NK-92 (cell line): ENCODE data around the gene GMEB2.
A peak's percentile ranks its signal among the peaks of the same experiment; 100 is the strongest.
"Not testable (repeated sequence)": the region's sequence is repeated elsewhere in the genome, so short reads cannot be mapped to it uniquely, and the experiment has no call there.

ENCODE experiments used
- DNase-seq: peaks from one replicate; lab custom pipeline; 2025; ENCODE audit not compliant: unreplicated experiment; lab: John Stamatoyannopoulos, UW

GMEB2 gene

DNA sequence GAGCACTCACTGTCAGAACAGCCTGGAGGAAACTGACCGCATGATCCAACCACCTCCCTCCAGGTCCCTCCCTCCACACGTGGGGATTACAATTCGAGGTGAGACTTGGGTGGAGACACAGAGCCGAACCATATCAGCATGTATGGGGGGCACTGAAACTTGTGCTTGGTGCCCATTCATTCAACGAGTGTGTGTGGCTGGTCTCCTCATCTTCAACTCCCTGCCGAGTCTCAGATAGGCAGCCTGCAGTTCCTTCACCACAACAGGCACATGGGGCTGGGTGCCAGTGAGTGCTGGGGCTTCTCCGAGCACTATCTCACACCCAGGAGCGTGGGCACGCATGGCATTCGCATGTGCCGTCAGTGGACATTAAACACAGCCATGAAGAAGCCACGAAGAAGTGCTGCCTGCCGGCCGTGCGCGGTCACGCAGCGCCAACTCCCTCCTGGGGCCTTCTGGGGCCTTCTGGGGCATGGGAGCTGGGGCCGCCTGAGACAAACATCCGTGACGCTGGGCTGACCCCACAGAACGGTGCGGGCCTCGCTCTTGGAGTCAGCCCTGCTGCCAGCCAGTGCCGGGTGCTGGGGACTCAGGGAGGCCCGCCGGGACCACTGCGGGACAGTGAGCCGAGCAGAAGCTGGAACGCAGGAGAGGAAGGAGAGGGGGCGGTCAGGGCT, 30.5 kb upstream of the GMEB2 start:
- DNase-seq, result no peak

DNA sequence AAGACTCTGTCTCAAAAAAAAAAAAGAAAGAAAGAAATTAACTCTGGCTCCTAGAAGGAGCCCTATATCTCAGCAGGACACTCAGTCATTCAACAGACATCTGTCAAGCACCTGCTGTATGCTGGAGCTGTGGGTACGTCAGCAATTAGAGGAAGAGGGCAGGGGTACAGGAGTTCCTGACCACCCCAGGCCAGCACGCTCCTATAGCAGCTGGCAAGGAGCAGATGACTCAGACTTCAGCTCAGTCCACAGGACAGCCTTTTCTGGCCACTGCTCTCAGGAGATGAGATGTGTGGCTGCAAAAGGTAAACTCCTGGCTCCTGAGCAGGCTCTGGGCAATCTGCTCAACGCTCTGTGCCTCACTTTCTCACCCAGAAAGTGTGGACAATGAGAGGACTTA, 29.6 kb upstream of the GMEB2 start:
- no peak for DNase-seq

DNA sequence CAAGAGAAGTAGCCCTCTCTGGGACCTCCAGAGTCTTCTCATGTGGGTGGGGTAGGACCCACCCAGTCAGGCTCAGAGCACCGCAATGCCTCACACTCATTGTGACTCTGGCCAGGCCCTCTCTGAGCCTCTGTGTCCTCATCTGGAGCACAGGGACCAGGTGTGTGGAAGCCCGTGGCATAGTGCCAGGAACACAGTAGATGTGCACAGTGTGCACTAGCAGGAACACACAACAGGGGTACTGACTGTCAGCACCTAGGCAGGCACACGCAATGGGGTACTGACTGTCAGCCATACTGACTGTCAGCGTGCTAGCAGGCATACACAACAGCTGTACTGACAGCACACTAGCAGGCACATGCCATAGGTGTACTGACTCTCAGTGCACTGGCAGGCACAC, 28.3 kb upstream of the GMEB2 start:
- no peak for DNase-seq

DNA sequence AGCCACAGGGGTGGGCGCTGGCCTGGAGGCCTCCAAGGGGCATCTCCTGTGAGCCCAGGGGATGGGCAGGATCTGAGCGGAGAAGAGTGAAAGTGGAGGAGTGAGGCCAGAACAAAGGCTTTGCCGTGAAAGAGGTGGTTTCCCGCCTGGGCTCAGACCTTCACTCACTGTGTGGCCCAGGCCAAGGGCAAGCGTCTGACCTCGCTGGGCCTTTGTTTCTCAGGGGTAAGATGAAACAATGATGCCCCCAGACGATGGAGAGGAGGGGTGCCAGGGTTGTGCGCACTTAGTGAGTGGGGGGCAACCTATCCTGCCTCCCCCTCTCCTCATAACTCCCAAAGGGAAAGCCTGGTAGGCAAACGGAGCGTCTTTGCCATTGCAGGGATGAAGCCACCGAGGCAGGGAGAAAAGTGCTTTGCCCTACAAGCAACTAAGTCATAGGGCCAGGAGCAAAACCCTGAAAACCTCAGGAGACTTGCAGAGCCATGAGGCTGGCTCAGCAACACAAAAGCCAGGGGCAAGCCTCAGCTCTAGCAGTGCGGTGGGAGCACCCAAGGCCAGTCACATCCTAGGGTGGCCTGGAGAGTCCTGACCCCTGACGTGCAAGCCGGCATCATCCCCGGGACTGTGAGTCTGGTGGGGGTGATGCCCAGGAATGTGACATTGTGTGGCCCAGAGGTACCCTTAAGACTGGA, 27.2 kb upstream of the GMEB2 start:
- DNase-seq, result no peak

DNA sequence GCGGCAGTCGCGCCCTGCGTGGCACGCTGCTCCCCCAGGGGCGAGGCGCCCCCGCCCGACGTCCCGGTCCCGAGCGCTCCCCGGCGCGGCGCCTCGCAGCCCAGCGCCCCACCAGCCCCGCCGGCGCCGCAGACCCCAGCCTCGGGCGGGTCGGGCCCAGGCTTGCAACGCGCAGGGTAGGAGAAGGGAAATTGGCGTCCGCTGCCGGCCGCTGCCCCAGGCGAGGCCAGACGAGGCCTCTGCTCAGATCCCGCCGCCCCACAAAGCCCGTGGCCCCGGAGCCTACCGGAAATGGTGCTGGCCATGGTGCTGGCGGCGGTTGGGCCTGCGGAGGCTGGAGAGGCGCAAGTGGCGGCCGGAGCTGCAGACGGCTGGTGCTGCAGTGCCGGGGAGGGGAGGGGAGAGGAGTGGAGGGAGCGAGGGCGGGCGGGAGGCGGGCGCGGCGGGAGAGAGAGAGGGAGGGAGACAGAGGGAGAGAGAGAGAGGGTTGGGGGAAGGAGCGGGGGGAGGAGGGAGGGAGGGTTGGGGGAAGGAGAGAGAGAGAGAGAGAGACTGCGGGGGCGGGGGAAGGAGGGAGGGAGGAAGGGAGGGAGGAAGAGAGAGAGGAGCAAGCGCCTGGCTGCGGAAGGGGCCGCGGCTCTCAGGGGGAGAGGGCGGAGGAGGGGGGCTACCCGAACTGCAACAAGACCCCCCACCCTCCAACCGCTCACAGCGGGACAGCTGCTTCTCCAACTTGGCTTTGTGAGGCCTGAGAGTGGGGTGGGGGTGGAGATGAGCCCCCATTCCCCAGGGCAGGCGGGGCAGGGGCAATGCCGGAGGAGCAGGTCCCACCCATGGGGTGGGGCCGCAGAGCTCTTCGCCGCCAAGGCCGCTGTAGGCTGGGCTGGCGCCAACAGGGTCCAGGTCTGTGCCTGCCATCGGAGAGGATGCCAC, 26.4 kb upstream of the GMEB2 start, which contains the start of gene STMN3:
TSS of gene STMN3 (minus strand) at position 384 of the 933 bp plus-strand sequence. CDS start at position 305, 79 bp downstream.
- DNase-seq, result no peak

DNA sequence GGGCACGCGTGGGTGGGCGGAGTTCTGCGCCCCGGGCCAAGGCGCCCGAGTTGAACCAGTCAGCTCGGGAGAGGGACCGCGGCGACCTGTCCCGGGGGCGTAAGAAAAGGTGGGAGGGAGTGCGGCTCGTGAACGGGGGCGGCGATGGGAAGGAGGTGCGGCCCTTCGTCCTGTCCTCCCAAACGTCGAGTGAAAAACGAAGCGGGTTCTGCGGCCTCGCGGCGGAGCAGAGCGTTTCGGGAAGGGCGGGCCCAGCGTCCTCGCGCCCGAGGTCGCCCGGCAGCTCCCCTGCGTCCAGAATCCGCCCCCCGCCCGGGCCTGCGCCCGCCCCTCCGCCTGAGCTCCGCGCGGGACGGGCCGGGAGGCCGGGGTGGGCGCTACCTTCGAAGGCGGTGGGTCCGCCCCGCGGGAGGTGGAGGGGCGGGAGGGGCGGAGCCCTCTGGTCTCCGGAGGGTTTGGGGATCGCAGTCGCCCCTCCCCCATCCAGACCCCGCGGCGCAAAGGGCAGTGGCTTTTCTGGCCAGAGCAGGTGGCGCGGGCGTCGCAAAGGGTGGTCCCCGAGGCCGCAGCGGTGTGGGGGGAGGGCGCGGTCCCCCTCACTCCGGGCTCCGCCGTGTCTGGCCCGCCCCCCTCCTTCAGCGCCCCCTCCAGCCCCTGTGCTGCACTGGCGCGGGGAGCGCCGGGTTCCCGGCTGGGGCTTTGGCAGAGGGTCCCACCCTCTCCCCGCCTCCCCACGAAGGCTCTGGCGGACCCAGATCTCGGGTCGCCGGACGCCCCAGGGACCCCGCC, 25.5 kb upstream of the GMEB2 start:
- no peak for DNase-seq

DNA sequence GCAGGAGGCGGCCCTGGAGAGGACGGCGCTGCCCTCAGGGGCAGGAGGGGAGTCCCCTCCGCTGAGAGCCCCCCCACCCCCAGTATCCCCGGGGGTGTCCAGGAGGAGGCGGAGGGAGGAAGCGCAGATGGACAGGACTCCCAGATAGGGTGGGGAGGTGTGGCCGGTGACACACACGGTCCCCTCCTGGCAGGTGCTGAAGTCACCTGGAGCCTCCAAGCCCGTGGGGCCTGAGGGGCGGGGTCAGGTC, 25.0 kb upstream of the GMEB2 start:
- no peak for DNase-seq

DNA sequence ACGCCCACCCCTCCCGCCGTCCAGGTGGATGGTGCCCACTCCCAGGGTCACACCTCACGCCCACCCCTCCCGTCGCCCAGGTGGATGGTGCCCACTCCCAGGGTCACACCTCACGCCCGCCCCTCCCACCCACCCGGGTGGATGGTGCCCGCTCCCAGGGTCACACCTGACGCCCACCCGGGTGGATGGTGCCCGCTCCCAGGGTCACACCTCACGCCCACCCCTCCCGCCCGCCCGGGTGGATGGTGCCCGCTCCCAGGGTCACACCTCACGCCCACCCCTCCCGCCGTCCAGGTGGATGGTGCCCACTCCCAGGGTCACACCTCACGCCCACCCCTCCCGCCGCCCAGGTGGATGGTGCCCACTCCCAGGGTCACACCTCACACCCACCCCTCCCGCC, 23.6 kb upstream of the GMEB2 start:
- not testable (repeated sequence) for DNase-seq

DNA sequence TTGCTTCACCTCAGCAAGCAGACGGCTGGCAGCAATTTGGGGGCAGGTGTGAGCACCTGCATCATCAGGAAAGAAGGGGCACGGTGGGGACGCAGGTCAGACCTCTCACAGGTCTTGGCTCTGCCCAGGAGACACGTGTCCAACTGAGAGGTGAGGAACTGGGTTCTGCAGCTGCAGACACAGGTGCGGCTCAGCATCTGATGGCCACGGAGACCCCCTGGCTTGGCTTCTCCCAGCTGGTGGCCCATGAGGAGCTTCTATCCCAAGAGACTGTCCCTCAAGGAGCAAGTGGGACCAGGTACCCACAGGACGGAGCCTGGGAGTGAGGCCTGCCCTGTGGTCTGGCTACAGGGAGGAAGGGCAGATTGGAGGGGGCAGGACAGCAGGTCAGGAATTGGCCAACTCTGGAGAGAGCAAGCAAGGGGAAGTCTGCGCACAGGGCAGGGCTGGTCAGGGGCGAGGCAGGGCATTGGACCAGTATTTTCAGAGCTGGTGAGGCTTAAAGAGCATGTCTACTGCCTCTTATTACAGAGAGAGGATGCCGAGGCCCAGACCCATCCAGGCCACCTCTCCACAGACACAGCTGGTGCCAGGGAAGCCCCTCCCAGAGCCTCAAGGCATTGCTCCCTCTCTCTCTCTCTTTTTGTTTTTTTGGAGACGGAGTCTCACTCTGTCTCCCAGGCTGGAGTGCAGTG, 22.1 kb upstream of the GMEB2 start:
- no peak for DNase-seq

DNA sequence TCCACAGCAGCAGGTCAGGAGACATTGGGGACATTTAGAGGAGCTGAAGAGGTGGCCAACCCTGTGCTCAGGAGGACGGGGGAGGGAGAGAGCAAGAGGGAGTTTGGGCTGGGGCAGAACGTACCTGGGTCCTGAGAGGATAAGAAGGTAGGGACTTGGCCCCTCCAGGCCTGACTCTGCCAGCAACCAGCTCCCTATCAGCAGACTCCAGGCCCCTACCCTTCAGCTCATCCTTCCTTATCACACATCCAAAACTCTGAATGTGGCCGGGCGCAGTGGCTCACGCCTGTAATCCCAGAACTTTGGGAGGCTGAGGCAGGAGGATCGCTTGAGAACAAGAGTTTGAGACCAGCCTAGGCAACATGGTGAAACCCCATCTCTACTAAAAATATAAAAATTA, 21.3 kb upstream of the GMEB2 start:
- no peak for DNase-seq

DNA sequence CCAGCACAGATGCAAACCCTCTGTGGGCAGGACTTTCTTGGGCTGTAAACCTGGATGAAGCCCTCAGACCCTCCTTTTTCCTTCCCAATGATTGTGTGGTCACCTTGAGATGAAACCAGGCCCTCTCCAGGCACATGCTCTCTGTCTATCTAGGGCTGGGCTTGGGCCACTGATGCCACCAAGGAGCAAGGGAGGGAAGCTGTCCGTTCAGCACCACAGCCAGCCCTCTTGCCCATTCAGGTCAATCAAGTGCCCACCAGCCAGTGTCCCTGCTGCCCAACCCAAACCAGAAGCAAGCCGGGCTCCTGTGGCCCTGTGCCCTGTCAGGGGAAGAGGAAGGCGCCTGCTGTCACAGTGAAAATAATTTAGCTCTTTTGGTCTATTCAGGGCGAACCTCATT, 18.3 kb upstream of the GMEB2 start:
- no peak for DNase-seq

DNA sequence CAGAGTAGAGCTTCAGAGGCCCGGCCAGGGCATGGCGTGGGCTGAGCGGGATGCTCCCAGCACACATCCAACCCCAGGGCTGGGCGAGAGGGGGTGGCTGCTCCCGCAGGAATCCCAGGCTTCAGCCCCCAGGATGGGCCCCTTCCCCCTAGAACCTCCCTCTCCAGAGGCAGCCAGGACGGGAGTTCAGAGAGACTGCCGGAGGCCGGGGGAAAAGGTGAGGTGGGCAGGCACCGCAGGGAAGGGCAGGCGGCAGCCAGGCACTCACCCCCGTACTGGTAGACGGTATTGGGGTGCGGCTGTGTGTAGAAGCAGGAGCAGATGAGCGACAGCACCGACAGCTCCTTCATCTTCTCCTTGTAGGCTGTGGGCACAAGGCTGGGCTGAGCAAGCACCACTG, 17.0 kb upstream of the GMEB2 start:
- DNase-seq, result no peak

DNA sequence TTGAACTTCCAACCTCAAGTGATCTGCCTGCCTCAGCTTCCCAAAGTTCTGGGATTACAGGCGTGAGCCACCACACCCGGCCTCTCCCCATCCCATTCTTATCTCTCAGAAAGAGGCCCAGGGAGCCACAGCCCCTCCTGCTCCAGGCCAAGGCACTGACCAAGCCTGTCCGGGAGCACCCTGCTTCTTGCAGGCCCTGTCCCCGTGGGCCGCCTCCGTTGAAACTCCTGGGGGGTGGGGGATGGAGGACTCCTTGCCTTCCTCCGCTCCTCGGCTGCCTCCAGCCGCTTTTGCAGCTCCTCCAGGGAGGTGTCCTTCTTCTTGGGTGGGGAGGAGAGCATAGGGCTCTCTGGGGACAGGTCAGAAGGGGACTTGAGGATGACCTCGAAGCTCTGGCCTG, 16.6 kb upstream of the GMEB2 start:
- no peak for DNase-seq

DNA sequence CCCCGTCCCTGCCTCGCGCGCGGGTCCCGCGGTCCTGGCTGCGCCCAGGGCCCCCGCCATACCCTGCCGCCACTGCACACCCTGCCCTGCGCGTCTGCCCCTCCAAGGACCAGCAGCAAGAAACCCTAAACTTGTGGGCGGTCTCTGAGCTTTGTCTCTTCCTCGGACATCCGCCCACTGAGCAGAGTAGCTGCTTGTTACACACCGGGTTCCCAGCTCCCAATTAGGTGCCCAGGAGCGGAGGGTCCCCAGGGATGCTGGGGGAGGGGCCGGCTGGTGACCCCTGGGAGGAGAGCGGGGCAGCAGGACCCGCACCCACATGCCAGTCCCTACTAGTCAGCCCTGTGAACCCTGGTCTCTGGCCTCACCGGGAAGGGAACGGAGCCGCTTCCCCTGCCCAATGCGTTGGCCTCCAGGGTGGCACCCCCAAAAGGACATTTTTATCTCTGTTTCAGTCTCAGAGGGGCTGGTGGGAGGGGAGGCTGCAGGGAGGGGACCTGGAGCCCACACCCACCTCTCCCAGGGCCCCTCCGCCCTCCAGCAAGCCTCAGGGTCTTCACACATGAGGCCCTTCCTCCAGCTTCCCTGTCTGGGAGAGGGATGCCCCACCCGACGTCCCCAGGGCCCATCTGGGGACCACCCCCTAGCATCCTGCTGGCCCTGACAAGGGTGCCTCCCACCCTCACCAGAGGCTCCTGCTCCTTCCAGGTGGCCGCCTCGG, 15.8 kb upstream of the GMEB2 start:
- DNase-seq, result no peak

DNA sequence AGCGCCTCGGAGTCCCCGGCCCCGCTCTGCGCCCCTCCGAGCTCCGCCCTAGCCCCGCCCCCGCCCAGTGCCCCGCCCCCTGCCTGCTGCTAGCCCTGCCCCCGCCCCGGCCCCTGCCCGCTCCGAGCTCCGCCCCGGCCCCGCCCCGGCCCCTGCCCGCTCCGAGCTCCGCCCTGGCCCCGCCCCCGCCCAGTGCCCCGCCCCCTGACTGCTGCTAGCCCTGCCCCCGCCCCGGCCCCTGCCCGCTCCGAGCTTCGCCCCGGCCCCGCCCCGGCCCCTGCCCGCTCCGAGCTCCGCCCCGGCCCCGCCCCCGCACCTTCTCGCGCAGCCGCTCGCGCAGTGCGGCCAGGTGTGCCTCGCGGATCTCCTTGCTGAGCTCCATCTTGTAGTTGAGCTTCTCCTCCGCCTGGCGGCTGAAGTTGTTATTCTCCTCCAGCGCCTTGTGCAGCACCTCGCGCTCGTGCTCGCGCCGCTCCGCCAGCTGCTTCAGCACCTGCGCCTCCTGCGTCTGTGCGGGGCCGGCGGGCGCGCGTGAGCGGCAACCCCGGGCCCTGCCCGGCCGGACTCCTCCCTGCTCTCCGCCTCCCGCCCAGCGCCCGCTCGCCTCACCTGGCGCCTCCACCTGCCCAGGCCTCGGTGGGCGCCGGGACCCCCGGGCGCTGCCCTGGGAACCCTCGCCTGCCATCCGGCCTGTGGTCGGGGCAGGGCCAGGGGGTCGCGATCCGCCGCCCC, 15.1 kb upstream of the GMEB2 start:
- peak; percentile 93 for DNase-seq

DNA sequence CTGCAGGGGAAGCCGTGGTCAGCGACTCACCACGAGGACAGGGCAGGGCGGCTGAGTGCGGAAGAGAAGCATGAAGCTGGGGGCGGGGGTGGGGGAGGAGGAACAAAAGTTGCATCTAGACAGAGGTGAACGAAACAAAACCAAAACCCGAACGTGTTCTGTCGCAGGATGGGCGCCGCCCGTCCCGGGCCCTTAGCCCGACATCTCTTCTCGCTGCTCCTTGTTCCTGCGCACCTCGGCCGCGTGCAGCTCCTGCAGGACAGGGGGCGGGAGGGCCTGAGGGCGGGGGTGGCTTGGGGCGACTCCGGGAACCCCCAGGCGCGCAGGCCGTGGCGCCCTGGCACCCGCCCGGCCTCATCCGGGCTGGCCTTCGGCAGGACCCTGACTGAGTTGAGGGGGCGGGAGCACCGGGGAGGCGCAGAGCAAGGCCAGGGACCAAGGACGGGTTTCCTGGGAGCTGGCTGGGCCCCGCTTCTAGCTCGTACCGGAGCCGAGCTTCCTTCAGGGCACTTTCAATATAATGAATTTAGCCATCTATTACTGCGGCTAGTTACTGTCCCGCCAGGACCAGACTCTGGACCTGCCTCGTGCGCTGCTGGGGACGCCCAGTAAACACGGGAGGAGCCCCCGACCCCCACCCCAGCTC, 14.4 kb upstream of the GMEB2 start:
- no peak for DNase-seq

DNA sequence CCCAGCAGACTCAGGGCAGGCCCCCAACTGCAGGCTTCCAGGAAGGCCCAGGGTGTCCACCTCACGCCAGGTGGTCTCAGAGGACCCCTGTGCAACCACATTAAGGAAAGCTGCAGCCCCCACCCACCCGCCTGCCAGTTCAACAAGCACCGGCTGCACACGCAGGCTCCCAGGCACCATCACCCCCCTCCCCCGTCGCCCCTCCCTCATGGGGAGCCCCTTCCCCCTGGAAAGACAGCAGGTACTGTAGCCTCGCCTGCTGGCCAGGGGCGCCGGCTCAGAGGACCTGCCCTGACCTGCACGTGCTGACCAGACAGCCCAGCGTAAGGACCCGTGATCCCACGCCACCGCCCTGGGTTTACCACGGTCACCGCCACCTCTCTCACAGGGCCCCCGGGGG, 13.8 kb upstream of the GMEB2 start:
- DNase-seq, result not testable (repeated sequence)

DNA sequence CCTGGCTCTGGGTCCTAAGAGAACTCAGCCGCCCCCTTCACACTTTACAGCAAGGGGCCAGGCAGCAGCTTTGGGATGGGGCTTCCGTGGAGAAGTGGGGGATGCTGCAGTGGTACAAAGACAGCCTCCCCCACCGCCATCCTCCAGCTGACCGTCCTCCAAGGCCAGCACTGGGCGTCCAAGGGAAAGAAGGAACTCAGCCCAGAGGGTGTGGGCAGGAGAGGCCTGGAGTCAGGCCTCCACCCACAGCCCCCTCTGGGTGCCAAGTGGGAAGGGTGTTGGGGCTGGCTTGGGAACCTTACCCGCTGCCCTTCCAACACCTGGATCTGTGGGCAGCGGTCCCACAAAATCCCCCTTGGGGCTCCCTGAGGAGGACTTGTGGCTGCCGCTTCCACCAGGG, 13.2 kb upstream of the GMEB2 start:
- DNase-seq, result no peak
